Transverse colon (tissue), 4 donors: ENCODE data around the gene YIPF1.

ENCODE experiments used
- CTCF ChIP-seq, 5 experiments: fragments of 200-600 bp in 3 of 5; fragments of 450-650 bp in 2 of 5; sonication (generic) in 3 of 5; IDR thresholded peaks; 1 replicate in 2 of 5; 2 replicates in 3 of 5; pipeline ENCODE4 v1.5.1; 2016 to 2017; ENCODE audit warnings: antibody characterized with exemption in 5 of 5, inconsistent platforms in 3 of 5, mild to moderate bottlenecking in 2 of 5, moderate library complexity in 1 of 5
- EP300 ChIP-seq: sonication (generic); formaldehyde crosslinking; IDR thresholded peaks from one replicate; pipeline ENCODE4 v1.6.1; 2017; ENCODE audit warnings: antibody characterized with exemption, low read depth
- POLR2A ChIP-seq: fragments of 450-650 bp; IDR thresholded peaks from one replicate; pipeline ENCODE4 v1.6.1; 2016; ENCODE audit warnings: antibody characterized with exemption, mild to moderate bottlenecking, moderate library complexity
- POLR2AphosphoS5 ChIP-seq, 3 donors: sonication (generic); formaldehyde crosslinking; IDR thresholded peaks; one replicate each; pipeline ENCODE4 v1.6.1; 2016; ENCODE audit warnings: antibody characterized with exemption in 3 of 3

- no peak for TF ChIP-seq EP300
- TF ChIP-seq CTCF (IDR thresholded peaks at IDR 0.05) = no peak
- no peak for TF ChIP-seq POLR2A
- no peak for TF ChIP-seq POLR2AphosphoS5 (IDR thresholded peaks at IDR 0.05)
Observed at GRCh38 chr1:53890522-53890941, 935 bp upstream of the YIPF1 start.
